ENCODE results near the gene ARID2.

The ARID2 gene

GRCh38 chr12:45839917-45840316 lies 110.4 kb downstream of the ARID2 start:
- peaks cover 6% of the 10 kb centered on the region for H3K4me1 Mint-ChIP-seq
- no peak overlapping the region for H3K4me3 Mint-ChIP-seq
- no peak overlapping the region for H3K27ac Mint-ChIP-seq
- H3K9me3 Mint-ChIP-seq: no peaks in the 10 kb centered on the region
- DNase-seq (ENCODE audit: low spot score in 2 of 2) (no peak), ATAC-seq (no peak)
- peaks cover 87% of the 10 kb centered on the region for H3K36me3 Mint-ChIP-seq

- no peaks in the 10 kb centered on the region for H3K4me1 Mint-ChIP-seq
- no peak overlapping the region for H3K27ac Mint-ChIP-seq
- DNase-seq (ENCODE audit: low spot score in 2 of 2): no peak
- H3K4me3 Mint-ChIP-seq: no peak overlapping the region
- ATAC-seq: no peak
- H3K36me3 Mint-ChIP-seq: peaks cover 83% of the 10 kb centered on the region
- H3K9me3 Mint-ChIP-seq: no peaks in the 10 kb centered on the region
Observed at GRCh38 chr12:45849289-45849688, 119.8 kb downstream of the ARID2 start.

GRCh38 chr12:45850302-45850701 lies 120.8 kb downstream of the ARID2 start:
- ATAC-seq: no peak
- no peak overlapping the region for H3K4me3 Mint-ChIP-seq
- H3K4me1 Mint-ChIP-seq: no peaks in the 10 kb centered on the region
- H3K36me3 Mint-ChIP-seq: peaks cover 88% of the 10 kb centered on the region
- no peak overlapping the region for H3K27ac Mint-ChIP-seq
- H3K9me3 Mint-ChIP-seq: no peaks in the 10 kb centered on the region
- no peak for DNase-seq (ENCODE audit: low spot score in 2 of 2)

GRCh38 chr12:45852508-45852907 lies 123.0 kb downstream of the ARID2 start:
- peaks cover 70% of the 10 kb centered on the region for H3K36me3 Mint-ChIP-seq
- no peak overlapping the region for H3K4me3 Mint-ChIP-seq
- no peaks in the 10 kb centered on the region for H3K4me1 Mint-ChIP-seq
- no peak overlapping the region for H3K27ac Mint-ChIP-seq
- H3K9me3 Mint-ChIP-seq: no peaks in the 10 kb centered on the region
- ATAC-seq (no peak), DNase-seq (ENCODE audit: low spot score in 2 of 2) (no peak)

GRCh38 chr12:45853550-45853949 lies 124.0 kb downstream of the ARID2 start:
- Mint-ChIP-seq H3K4me1 (no peaks in the 10 kb centered on the region), H3K9me3 (no peaks in the 10 kb centered on the region), H3K36me3 (peaks cover 60% of the 10 kb centered on the region), H3K27ac (no peak overlapping the region), H3K4me3 (no peak overlapping the region)
- ATAC-seq (no peak), DNase-seq (ENCODE audit: low spot score in 2 of 2) (no peak)

GRCh38 chr12:45863332-45863731 lies 133.8 kb downstream of the ARID2 start:
- Mint-ChIP-seq H3K27ac (no peak overlapping the region), H3K4me3 (no peak overlapping the region), H3K36me3 (peaks cover 57% of the 10 kb centered on the region), H3K9me3 (no peaks in the 10 kb centered on the region), H3K4me1 (peaks cover 6% of the 10 kb centered on the region)
- no peak for DNase-seq (ENCODE audit: low spot score in 2 of 2)
- no peak for ATAC-seq

- H3K36me3 Mint-ChIP-seq: peaks cover 71% of the 10 kb centered on the region
Observed at GRCh38 chr12:45866299-45866698, 136.8 kb downstream of the ARID2 start.

GRCh38 chr12:45872446-45872845 lies 142.9 kb downstream of the ARID2 start:
- H3K9me3 Mint-ChIP-seq: no peaks in the 10 kb centered on the region
- no peak overlapping the region for H3K27ac Mint-ChIP-seq
- peaks cover 7% of the 10 kb centered on the region for H3K4me1 Mint-ChIP-seq
- peaks cover 81% of the 10 kb centered on the region for H3K36me3 Mint-ChIP-seq
- H3K4me3 Mint-ChIP-seq: no peak overlapping the region
- DNase-seq (ENCODE audit: low spot score in 2 of 2) (no peak), ATAC-seq (no peak)

More at GRCh38 chr12:45866299-45866698, 136.8 kb downstream of the ARID2 start:
- ATAC-seq (no peak), DNase-seq (ENCODE audit: low spot score in 2 of 2) (no peak)
- no peaks in the 10 kb centered on the region for H3K9me3 Mint-ChIP-seq
- H3K4me3 Mint-ChIP-seq: no peak overlapping the region
- H3K4me1 Mint-ChIP-seq: peaks cover 6% of the 10 kb centered on the region
- no peak overlapping the region for H3K27ac Mint-ChIP-seq

- no peak for ATAC-seq
- DNase-seq (ENCODE audit: low spot score in 2 of 2): peak in 1 of 2 donors; percentile 41
- Mint-ChIP-seq H3K4me1 (peaks cover 38% of the 10 kb centered on the region), H3K36me3 (peaks cover 89% of the 10 kb centered on the region), H3K4me3 (no peak overlapping the region), H3K9me3 (no peaks in the 10 kb centered on the region), H3K27ac (peak overlapping the region; percentile 77)
Observed at GRCh38 chr12:45877069-45877468, 147.6 kb downstream of the ARID2 start.

GRCh38 chr12:45878630-45879255 lies 149.2 kb downstream of the ARID2 start:
- Mint-ChIP-seq H3K9me3 (no peaks in the 10 kb centered on the region), H3K4me3 (peak overlapping the region; percentile 43), H3K27ac (peak overlapping the region; percentile 92), H3K36me3 (peaks cover 87% of the 10 kb centered on the region), H3K4me1 (peaks cover 38% of the 10 kb centered on the region)
- DNase-seq (ENCODE audit: low spot score in 2 of 2) (peak in 1 of 2 donors; percentile 51), ATAC-seq (peak; percentile 76)

GRCh38 chr12:45879363-45879895 lies 149.9 kb downstream of the ARID2 start:
- Mint-ChIP-seq H3K27ac (peak overlapping the region; percentile 92), H3K4me3 (peak overlapping the region; percentile 43), H3K4me1 (peaks cover 38% of the 10 kb centered on the region), H3K9me3 (no peaks in the 10 kb centered on the region), H3K36me3 (peaks cover 90% of the 10 kb centered on the region)
- DNase-seq (ENCODE audit: low spot score in 2 of 2) (no peak), ATAC-seq (no peak)

- Mint-ChIP-seq H3K4me3 (no peak overlapping the region), H3K36me3 (peaks cover 92% of the 10 kb centered on the region), H3K4me1 (peaks cover 38% of the 10 kb centered on the region), H3K9me3 (no peaks in the 10 kb centered on the region), H3K27ac (no peak overlapping the region)
- no peak for ATAC-seq
- no peak for DNase-seq (ENCODE audit: low spot score in 2 of 2)
Observed at GRCh38 chr12:45880533-45880932, 151.0 kb downstream of the ARID2 start.

- Mint-ChIP-seq H3K4me3 (no peak overlapping the region), H3K9me3 (peaks cover 3% of the 10 kb centered on the region), H3K27ac (no peak overlapping the region), H3K36me3 (peaks cover 82% of the 10 kb centered on the region), H3K4me1 (peaks cover 26% of the 10 kb centered on the region)
- DNase-seq (ENCODE audit: low spot score in 2 of 2) (no peak), ATAC-seq (no peak)
Observed at GRCh38 chr12:45883187-45883586, 153.7 kb downstream of the ARID2 start.

GRCh38 chr12:45886685-45887084 lies 157.2 kb downstream of the ARID2 start:
- DNase-seq (ENCODE audit: low spot score in 2 of 2): no peak
- Mint-ChIP-seq H3K4me3 (no peak overlapping the region), H3K4me1 (peaks cover 3% of the 10 kb centered on the region), H3K36me3 (peaks cover 59% of the 10 kb centered on the region), H3K27ac (no peak overlapping the region), H3K9me3 (peaks cover 3% of the 10 kb centered on the region)
- ATAC-seq: no peak

- ATAC-seq: no peak
- no peaks in the 10 kb centered on the region for H3K4me1 Mint-ChIP-seq
- no peak overlapping the region for H3K4me3 Mint-ChIP-seq
- peaks cover 59% of the 10 kb centered on the region for H3K36me3 Mint-ChIP-seq
- H3K27ac Mint-ChIP-seq: no peak overlapping the region
- DNase-seq (ENCODE audit: low spot score in 2 of 2): no peak
- H3K9me3 Mint-ChIP-seq: peaks cover 3% of the 10 kb centered on the region
Observed at GRCh38 chr12:45887544-45887943, 158.0 kb downstream of the ARID2 start.

GRCh38 chr12:45890276-45890675 lies 160.8 kb downstream of the ARID2 start:
- Mint-ChIP-seq H3K4me3 (no peak overlapping the region), H3K36me3 (peaks cover 61% of the 10 kb centered on the region), H3K27ac (no peak overlapping the region), H3K4me1 (no peaks in the 10 kb centered on the region), H3K9me3 (peaks cover 3% of the 10 kb centered on the region)
- DNase-seq (ENCODE audit: low spot score in 2 of 2): no peak
- no peak for ATAC-seq

Measured in stimulated activated effector memory CD8-positive, alpha-beta T cell treated with anti-CD3 and anti-CD28 coated beads, Interleukin-12 subunit alpha, Interleukin-12 subunit beta, amount 100 ng/mL, for 72 hours (primary cell).